ENCODE measurements around the gene MPHOSPH6. TPM values are rescaled to one million over a fixed set of nuclear protein-coding genes. Genes with fewer than 3 reads are reported as not detected.

Gene MPHOSPH6
- total and polyA plus RNA-seq, 2 experiments from 2014 or later = 9.3 to 26.2 TPM

GRCh38 chr16:82108774-82109173 is 61.2 kb downstream of the MPHOSPH6 start:
- H3K27ac ChIP-seq = no peak overlapping the region
- H3K4me1 ChIP-seq (ENCODE audit: low read depth) = no peaks in the 10 kb centered on the region
- DNase-seq (ENCODE audit: low read depth in 1 of 2, low spot score in 1 of 2) = peak in 1 of 2 donors; percentile 71
- H3K4me3 ChIP-seq = no peak overlapping the region
- no peak for TF ChIP-seq CTCF (IDR thresholded peaks at IDR 0.05; ENCODE audit: low read depth, low read length)
- H3K36me3 ChIP-seq = no peaks in the 10 kb centered on the region
- H3K27me3 ChIP-seq = peaks cover 34% of the 10 kb centered on the region
- no peaks in the 10 kb centered on the region for H3K9me3 ChIP-seq (ENCODE audit: low read depth)

- H3K9me3 ChIP-seq (ENCODE audit: low read depth) = no peaks in the 10 kb centered on the region
- H3K27ac ChIP-seq = no peak overlapping the region
- H3K4me3 ChIP-seq = no peak overlapping the region
- DNase-seq (ENCODE audit: low read depth in 1 of 2, low spot score in 1 of 2) = peak in 1 of 2 donors; percentile 15
- H3K4me1 ChIP-seq (ENCODE audit: low read depth) = no peaks in the 10 kb centered on the region
- H3K27me3 ChIP-seq = peaks cover 37% of the 10 kb centered on the region
- H3K36me3 ChIP-seq = no peaks in the 10 kb centered on the region
- no peak for TF ChIP-seq CTCF (IDR thresholded peaks at IDR 0.05; ENCODE audit: low read depth, low read length)
Measured at GRCh38 chr16:82108100-82108499, 61.9 kb downstream of the MPHOSPH6 start.

- Histone ChIP-seq H3K27ac (no peak overlapping the region), H3K36me3 (no peaks in the 10 kb centered on the region), H3K4me1 (ENCODE audit: low read depth) (no peaks in the 10 kb centered on the region), H3K4me3 (no peak overlapping the region), H3K9me3 (ENCODE audit: low read depth) (no peaks in the 10 kb centered on the region), H3K27me3 (peaks cover 44% of the 10 kb centered on the region)
- TF ChIP-seq CTCF (IDR thresholded peaks at IDR 0.05; ENCODE audit: low read depth, low read length) = no peak
- no peak for DNase-seq (ENCODE audit: low read depth in 1 of 2, low spot score in 1 of 2)
Measured at GRCh38 chr16:82105107-82105506, 64.9 kb downstream of the MPHOSPH6 start.

Other genes starting within 250 kb of the MPHOSPH6 start
- gene SDR42E1, start 158.8 kb downstream of the MPHOSPH6 start, total RNA-seq = 0.03 and 0.04 TPM in 2 replicates
- not detected in 2 replicates for gene SDR42E1, start 158.8 kb downstream of the MPHOSPH6 start, polyA plus RNA-seq
- gene HSD17B2, start 135.0 kb downstream of the MPHOSPH6 start, total RNA-seq = not detected in 2 replicates
- not detected in 2 replicates for gene HSD17B2, start 135.0 kb downstream of the MPHOSPH6 start, polyA plus RNA-seq

Measured in cardiac muscle cell (in vitro differentiated cells and primary cell).